Measurements from ENCODE around the gene ZNF784. TPM values are rescaled to one million over a fixed set of nuclear protein-coding genes. Genes with fewer than 3 reads are reported as not detected.

The ZNF784 gene
- total RNA-seq, 1 experiment from 2014 or later, result 1.7 TPM

DNA sequence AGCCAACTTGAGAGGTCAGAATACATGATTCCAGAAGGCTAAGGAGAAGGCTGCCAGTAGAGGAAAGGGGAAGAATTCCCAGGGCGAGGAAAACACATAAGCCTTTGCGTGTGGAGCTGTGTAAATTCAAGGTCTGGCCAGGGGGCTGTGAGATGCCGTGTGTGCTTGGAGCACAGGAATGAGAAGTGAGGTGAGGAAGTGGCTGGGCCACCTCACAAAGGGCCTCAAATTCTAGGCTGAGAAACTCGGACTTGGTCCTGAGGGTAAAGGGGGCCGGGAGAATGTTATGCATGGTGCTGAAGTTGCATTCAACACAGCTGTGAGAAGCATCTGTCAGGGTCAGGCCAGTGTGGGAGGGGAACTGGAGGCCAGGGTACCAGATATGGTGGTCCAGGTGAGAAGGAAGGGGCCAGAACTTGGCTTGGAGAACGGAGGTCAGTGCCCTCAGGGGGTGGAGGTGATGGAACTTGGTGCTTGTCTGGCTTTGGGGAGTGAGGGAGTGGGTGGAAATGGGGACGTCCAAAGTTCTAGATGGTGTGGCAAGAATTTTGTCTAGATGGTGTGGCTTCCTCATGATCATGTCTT is 11.6 kb upstream of the ZNF784 start:
- DNase-seq (ENCODE audit: low read depth, low spot score), result no peak
- in situ Hi-C loops (cut with HindIII; ENCODE audit: low pct_unique_long_range_greater_than_20kb, low sequenced_read_pairs), result no loop called here

DNA sequence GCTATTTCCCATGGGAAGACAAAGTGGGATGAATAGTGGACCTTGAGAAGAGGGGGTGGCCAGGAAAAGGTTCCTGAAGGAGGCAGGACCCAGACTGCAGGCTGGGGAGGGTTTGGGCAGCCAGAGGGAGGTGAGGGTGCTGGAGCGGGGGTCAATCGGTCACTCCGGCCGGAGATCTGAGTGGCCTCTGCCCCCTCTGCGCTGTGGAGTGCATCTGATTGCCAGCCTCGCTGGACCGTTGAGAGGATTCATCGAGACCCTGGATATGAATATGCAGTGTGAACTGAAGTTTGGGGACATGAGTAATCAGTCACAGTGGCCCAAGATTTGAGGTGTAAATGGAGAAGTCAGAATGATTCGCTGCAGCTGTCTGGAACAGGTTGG is 11.0 kb upstream of the ZNF784 start:
- DNase-seq (ENCODE audit: low read depth, low spot score), result no peak
- in situ Hi-C loops (cut with HindIII; ENCODE audit: low pct_unique_long_range_greater_than_20kb, low sequenced_read_pairs), result no loop called here

DNA sequence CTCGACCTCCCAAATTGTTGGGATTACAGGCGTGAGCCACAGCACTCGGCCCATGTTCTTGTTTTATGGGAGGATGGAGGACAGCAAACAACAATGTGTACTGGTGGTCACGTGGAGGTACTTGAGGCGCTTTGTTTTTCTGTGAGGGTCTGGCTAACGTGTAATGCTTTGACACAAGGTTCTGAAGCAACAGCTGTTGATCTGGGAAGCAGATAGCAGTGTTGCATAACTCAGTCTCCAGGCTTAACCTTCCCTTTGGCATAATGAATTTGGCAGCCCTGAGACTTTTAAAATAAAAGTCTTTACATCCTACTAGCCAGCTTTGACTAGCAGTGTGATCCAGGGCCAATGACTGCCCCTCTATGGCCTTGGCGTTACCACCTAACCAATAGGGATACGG is 9.5 kb upstream of the ZNF784 start:
- in situ Hi-C loops (cut with HindIII; ENCODE audit: low pct_unique_long_range_greater_than_20kb, low sequenced_read_pairs), result no loop called here
- DNase-seq (ENCODE audit: low read depth, low spot score), result no peak

DNA sequence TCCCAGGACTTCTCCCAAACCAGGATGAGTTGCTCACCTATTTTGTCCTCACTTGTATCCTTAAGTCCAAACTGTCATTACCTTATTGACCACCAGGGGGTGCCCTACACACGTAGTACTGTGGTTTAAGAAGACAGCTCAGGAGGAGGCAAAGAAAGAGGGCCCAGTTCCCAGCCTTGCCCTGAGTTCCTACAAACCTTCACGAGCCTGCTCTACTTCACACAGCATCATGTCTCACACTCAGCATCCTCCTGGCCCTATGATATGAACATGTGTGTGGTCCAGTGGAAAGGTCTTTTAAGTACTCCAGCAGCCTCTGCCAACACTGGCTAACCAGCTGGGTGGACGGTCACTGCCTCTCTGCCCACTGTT is 8.1 kb upstream of the ZNF784 start:
- peak; percentile 92 for DNase-seq (ENCODE audit: low read depth, low spot score)
- in situ Hi-C loops (cut with HindIII; ENCODE audit: low pct_unique_long_range_greater_than_20kb, low sequenced_read_pairs), result no loop called here

DNA sequence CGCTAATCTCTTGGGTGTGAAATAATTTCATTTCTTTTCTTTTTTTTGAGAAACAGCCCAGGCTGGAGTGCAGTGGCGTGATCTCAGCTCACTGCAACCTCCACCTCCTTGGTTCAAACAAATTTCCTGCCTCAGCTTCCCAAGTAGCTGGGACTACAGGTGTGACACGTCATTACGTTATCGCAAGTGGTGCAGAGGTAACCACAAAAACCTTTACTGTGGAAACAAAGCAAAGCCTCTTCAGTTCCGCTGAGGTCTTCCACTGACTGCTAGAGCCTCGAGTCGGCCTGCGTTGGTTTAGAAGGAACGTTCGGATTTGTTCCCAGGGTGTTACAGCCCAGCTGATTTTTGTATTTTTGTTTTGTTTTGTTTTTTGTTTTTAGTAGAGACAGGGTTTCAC is 2.0 kb upstream of the ZNF784 start:
- in situ Hi-C loops (cut with HindIII; ENCODE audit: low pct_unique_long_range_greater_than_20kb, low sequenced_read_pairs), result no loop called here

DNA sequence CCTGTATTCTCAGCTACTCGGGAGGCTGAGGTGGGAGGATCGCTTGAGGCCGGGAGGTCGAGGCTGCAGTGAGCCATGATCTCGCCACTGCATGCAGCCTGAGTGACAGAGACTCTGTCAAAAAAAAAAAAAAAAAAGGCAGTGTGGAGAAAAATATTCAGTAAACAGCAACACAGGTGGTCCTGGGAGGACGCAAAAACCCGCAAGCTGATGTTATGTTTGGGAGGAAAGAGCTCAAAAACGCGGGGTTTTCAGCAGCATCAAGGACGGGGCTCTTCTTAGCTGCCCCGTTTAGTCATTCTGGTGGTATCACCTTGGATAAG is 599 bp upstream of the ZNF784 start:
- DNase-seq (ENCODE audit: low read depth, low spot score), result no peak
- in situ Hi-C loops (cut with HindIII; ENCODE audit: low pct_unique_long_range_greater_than_20kb, low sequenced_read_pairs), result no loop called here

More for the DNA sequence above, 2.0 kb upstream of the ZNF784 start:
- DNase-seq (ENCODE audit: low read depth, low spot score), result no peak

DNA sequence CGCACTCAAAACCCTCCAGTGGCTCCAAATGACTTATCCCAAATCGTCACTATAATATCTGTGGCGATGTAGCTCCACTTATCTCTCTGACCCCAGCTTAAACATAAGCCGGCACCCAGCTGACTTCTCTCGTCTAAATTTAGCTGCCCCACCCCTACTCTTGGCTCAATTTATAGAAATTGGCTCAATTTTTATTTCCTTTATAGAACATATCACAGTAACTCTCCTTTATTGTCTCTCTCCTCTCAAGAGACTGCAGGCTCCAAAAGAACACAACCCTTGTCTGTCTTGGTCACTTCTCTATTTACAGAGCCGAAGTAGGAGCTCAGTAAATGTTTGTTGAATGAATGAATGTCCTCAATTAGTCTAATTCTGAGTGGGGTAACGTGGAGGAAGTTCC is 805 bp downstream of the ZNF784 start:
- DNase-seq (ENCODE audit: low read depth, low spot score), result no peak
- in situ Hi-C loops (cut with HindIII; ENCODE audit: low pct_unique_long_range_greater_than_20kb, low sequenced_read_pairs), result no loop called here

DNA sequence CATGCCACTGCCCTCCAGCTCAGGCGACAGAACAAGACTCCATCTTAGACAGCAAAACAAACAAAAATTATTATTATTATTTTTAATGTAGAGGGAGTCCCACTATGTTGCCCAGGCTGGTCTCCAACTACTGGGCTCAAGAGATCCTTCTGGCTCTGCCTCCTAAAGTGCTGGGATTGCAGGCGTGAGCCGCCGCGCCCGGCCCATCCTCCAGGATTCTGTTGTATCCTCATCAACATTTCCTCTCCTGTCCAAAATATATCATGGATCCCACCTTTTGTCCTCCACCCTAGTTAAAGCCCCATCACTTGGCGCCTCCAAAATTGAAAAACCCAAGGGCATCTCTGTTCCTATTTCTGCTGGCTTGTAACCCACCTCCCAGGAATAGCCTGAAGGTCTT is 1.2 kb downstream of the ZNF784 start:
- no peak for DNase-seq (ENCODE audit: low read depth, low spot score)
- in situ Hi-C loops (cut with HindIII; ENCODE audit: low pct_unique_long_range_greater_than_20kb, low sequenced_read_pairs), result no loop called here

DNA sequence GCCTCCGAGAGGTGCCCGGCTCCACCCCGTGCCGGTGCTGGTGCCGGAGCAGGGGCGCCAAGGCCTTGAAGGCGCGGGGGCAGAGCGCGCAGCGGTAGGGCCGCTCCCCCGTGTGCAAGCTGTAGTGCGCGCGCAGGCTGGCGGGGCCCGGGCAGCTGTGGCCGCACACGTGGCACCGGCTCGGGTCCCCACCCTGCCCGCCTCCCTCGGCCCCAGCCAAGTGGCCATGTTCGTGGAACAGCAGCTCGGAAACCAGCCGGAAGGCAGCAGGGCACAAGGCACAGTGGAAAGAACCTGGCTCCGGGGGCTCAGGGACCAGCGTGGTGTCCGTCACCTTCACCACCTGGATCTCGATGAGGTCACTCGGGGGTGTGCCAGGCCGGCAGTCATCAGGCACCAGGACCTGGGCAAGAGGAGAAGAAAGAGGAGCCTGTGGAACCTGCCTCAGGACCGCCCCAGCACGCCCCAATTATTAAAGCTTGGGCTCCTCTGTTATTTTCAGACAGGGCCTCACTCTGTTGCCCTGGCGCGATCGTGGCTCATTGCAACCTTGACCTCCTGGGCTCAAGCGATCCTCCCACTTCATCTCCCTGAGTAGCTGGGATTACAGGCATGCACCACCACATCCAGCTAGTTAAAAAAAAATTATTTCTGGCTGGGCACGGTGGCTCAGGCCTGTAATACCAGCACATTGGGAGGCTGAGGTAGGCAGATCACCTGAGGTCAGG is 2.0 kb downstream of the ZNF784 start:
- DNase-seq (ENCODE audit: low read depth, low spot score), result no peak
- in situ Hi-C loops (cut with HindIII; ENCODE audit: low pct_unique_long_range_greater_than_20kb, low sequenced_read_pairs), result no loop called here

DNA sequence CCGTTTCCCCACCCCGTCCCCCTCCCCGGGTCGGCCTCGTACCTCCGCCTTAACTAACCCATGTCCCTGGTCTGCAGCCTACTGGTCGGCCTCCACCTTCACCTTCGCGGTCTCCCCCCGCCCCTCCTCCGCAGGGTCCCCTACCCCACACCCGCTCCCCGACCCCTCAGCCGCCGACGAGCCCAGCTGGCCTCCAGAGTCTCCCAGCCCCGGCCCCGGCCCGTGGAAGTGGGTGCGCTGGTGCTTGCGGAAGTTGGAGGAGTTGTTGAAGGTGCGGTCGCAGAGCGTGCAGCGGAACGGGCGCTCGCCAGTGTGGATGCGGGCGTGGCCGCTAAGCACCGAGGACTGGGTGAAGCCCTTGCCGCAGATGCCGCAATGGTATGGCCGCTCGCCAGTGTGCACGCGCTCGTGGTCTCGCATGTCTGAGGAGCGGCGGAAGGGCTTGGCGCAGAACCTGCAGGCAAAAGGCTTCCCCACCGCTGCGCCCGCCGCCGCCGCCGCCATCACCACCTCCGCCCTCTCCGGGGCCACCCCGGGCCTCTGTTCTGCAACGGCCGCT is 2.6 kb downstream of the ZNF784 start:
- in situ Hi-C loops (cut with HindIII; ENCODE audit: low pct_unique_long_range_greater_than_20kb, low sequenced_read_pairs), result no loop called here
- DNase-seq (ENCODE audit: low read depth, low spot score), result no peak

DNA sequence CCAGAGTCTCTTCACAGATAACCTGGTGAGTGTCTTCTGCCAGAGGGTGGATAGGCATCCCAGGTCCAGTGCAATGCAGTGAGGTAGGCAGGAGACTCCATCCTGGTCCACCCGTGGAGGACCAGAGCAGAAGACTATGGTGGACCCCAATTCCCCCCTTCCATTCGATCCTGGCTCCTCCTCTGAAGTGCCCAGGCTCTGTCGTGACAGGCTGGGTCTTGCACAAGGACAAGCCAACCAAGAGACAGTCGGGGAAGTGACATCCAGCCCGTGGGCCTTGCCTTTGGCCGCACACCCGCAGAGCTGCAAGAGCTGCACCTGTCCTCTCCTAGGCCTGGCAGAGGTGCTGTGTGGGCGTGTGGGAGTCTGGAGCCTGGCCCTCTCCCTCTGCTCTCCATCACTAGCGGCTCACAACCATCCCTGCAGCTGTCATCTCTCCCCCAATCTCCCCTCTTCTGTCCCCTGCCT is 3.1 kb downstream of the ZNF784 start:
- in situ Hi-C loops (cut with HindIII; ENCODE audit: low pct_unique_long_range_greater_than_20kb, low sequenced_read_pairs), result no loop called here

DNA sequence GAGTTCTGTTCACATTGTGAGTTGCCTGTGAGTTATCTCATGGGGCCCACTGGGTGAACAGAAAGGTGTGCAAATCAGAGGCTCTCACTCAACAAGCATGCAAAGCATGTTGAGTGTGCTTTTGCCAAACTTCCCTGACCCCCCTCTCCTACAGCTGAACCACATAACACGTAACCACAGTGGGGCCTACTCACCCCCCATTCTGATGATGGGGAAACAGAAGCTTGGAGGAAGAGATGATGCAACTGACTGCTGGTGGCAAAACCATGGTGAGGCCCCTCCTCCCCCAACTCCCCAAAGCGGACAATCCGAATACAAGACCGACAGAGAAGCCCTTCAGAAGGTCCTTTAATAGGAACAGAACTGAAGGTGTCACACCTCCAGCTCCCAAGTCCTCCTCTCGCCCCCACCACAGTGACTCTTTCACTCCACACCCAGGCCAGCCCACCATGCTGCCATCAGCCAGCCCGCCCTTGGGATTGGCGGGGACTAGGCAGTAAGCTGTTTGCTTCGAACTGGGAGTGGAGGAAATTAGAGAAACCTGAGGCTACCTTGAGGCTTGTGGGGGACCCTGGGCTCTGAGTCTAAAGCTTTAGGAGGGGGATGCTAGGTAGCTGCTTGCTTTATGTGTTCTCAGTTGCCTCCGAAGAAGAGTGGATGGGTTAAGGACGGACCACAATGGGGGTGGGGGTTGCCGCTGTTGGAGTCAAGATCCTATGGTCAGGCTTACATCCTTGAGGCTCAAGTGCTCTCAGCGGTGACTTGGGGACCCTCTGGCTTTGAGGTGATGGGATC is 3.8 kb downstream of the ZNF784 start:
- in situ Hi-C loops (cut with HindIII; ENCODE audit: low pct_unique_long_range_greater_than_20kb, low sequenced_read_pairs), result no loop called here
- no peak for DNase-seq (ENCODE audit: low read depth, low spot score)

More for the DNA sequence above, 3.1 kb downstream of the ZNF784 start:
- DNase-seq (ENCODE audit: low read depth, low spot score), result no peak

DNA sequence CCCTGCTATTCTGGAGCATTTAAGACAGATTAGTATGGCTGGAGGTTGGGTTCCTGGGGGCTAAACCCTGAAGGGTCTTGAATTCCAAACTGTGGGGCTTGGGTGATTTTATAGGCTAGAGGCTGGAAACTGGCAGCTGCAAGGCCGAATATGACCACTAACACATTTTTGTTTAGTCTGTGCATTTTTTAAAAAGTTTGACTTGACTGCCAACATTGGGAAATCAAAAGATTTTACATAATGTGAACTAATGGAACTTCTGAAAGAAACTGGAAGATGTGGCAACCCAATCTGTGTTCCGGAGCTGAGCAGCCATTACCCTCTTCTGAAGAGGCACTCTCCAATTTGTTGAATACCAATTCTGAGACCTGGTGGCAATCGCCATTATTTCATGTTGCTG is 5.1 kb downstream of the ZNF784 start:
- no peak for DNase-seq (ENCODE audit: low read depth, low spot score)
- in situ Hi-C loops (cut with HindIII; ENCODE audit: low pct_unique_long_range_greater_than_20kb, low sequenced_read_pairs), result no loop called here

DNA sequence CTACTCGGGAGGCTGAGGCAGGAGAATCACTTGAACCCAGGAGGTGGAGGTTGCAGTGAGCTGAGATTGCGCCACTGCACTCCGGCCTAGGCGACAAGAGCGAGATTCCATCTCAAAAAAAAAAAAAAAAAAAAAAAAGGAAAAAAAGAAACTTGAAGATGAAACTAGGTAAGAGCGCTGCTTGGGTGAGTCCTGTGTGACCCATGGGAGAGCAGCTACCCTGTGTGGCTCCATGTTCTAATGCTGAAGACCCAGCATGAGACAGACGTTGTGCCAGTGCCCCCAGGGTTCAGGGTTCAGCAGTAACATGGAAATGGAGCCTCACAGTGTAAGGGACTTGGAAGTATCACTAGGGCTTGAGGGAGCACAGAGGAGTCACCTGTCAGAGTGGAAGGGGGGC is 5.9 kb downstream of the ZNF784 start:
- in situ Hi-C loops (cut with HindIII; ENCODE audit: low pct_unique_long_range_greater_than_20kb, low sequenced_read_pairs), result no loop called here
- no peak for DNase-seq (ENCODE audit: low read depth, low spot score)

DNA sequence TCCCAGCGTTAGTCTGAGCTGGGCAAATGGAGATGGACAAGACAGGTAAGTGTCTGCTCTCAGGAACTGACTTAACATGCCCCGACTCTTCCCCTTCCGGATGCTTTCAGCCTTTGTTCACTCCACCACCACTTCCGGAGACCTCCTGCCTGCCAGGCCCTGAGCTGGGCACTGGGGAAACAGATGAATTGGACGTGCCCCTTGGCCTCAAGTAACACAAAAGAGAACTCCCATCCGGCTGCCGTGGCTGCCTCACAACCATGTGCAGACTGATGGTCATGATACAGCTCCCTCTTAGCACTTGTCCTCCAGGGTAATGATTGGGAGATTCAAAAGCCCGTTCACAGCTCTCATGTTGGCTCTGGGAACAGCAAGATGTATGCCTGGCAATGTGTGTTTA is 6.9 kb downstream of the ZNF784 start:
- no peak for DNase-seq (ENCODE audit: low read depth, low spot score)
- in situ Hi-C loops (cut with HindIII; ENCODE audit: low pct_unique_long_range_greater_than_20kb, low sequenced_read_pairs), result no loop called here

DNA sequence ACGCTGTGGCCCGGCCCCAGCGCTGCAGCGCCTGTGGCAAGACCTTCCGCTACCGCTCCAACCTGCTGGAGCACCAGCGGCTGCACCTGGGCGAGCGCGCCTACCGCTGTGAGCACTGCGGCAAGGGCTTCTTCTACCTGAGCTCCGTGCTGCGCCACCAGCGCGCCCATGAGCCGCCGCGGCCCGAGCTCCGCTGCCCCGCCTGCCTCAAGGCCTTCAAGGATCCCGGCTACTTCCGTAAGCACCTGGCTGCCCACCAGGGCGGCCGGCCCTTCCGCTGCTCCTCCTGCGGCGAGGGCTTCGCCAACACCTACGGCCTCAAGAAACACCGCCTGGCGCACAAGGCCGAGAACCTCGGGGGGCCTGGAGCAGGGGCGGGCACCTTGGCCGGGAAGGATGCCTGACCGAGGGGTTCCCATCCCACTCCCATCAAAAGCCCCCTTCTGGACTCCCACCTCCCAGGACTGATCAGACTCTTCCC is 7.9 kb downstream of the ZNF784 start:
- in situ Hi-C loops (cut with HindIII; ENCODE audit: low pct_unique_long_range_greater_than_20kb, low sequenced_read_pairs), result no loop called here
- DNase-seq (ENCODE audit: low read depth, low spot score), result no peak

DNA sequence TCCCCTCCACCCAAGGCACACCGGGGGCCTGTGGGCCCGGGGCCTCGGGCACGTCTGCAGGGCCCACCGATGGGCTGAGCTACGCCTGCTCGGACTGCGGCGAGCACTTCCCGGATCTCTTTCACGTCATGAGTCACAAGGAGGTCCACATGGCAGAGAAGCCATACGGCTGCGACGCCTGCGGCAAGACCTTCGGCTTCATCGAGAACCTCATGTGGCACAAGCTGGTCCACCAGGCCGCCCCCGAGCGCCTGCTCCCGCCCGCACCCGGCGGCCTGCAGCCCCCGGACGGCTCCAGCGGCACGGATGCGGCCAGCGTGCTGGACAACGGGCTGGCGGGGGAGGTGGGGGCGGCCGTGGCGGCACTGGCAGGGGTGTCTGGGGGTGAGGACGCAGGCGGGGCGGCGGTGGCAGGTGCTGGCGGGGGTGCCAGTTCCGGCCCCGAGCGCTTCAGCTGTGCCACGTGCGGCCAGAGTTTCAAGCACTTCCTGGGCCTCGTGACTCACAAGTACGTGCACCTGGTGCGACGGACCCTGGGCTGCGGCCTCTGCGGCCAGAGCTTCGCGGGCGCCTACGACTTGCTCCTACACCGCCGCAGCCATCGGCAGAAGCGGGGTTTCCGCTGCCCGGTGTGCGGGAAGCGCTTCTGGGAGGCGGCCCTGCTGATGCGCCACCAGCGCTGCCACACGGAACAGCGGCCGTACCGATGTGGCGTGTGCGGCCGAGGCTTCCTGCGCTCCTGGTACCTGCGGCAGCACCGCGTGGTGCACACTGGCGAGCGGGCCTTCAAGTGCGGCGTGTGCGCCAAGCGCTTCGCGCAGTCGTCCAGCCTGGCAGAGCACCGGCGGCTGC is 8.6 kb downstream of the ZNF784 start:
- in situ Hi-C loops (cut with HindIII; ENCODE audit: low pct_unique_long_range_greater_than_20kb, low sequenced_read_pairs), result no loop called here
- no peak for DNase-seq (ENCODE audit: low read depth, low spot score)
